Measurements from ENCODE around the gene DDX51. TPM values are rescaled to one million over a fixed set of nuclear protein-coding genes. Genes with fewer than 3 reads are reported as not detected.

Gene DDX51
- total RNA-seq, 1 experiment from 2014 or later, result 38.1 TPM

DNA sequence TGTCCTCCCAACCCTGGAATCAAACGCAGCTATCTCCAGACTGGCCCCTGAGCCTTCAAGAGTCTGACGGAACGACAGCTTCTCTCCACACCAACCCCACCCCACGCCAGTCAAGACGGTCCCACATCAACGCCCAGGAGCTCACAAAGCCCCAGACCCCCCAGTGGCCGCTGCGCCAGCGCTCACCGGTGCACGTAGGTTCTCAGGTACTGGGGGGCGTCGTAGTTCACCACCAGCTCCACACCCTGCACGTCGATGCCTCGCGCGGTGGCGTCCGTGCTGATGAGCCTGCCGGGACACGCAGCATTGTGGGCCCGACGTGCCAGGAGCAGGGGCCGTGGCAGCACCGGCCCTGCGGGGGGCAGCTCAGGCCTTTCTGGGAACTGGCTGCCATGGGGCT, 4.2 kb downstream of the DDX51 start:
- Histone ChIP-seq H3K4me3 (replicated peaks in 1 of 2; ENCODE audit: low read depth in 1 of 2, low read length in 2 of 2) (no peak overlapping the region), H3K4me1 (ENCODE audit: control insufficient read depth in 1 of 2, insufficient read depth in 2 of 2, low read length in 2 of 2) (peaks cover 6 to 9% of the 10 kb centered on the region in 2 experiments; a peak in 3 of 4 replicates), H2AFZ (ENCODE audit: low read depth, low read length, poor library complexity, severe bottlenecking) (no peak overlapping the region), H3K27me3 (ENCODE audit: insufficient read depth, low read length) (no peaks in the 10 kb centered on the region), H3K4me2 (ENCODE audit: low read length) (no peak overlapping the region), H3K27ac (ENCODE audit: low read depth, low read length) (no peak overlapping the region), H3K9me2 (ENCODE audit: insufficient read depth) (no peaks in the 10 kb centered on the region), H3K9me3 (ENCODE audit: control insufficient read depth in 1 of 2, insufficient read depth in 1 of 2, low read depth in 1 of 2, low read length in 2 of 2) (no peaks in the 10 kb centered on the region), H3K9ac (ENCODE audit: low read length) (no peak overlapping the region), H3K36me3 (ENCODE audit: control insufficient read depth in 1 of 2, insufficient read depth in 2 of 2, low read length in 2 of 2) (peaks cover 26 to 33% of the 10 kb centered on the region in 2 experiments; a peak in 3 of 4 replicates), H3K79me2 (ENCODE audit: insufficient read depth, low read length) (peaks cover 32% of the 10 kb centered on the region), H4K20me1 (ENCODE audit: insufficient read depth) (no peaks in the 10 kb centered on the region)
- no peak for DNase-seq (ENCODE audit: low read depth, low spot score)
- ChIA-PET RAD21 (ENCODE audit: low non-redundant PET in 1 of 2, low total read pairs in 2 of 2, uncharacterized antibody in 2 of 2, unreplicated experiment in 2 of 2) (no interaction called here), CTCF (no interaction called here), POLR2A (no interaction called here)
- intact Hi-C loops (cut with micrococcal nuclease), result no loop called here
- no peak for ATAC-seq
- BruUV-seq (replicated peaks), result no TSS peak
- TF ChIP-seq ZBTB33 (IDR thresholded peaks at IDR 0.05; ENCODE audit: extremely low read depth, insufficient replicate concordance, low read length) (no peak), ELF1 (IDR thresholded peaks at IDR 0.05; ENCODE audit: borderline replicate concordance, low read depth) (no peak), SIN3A (IDR thresholded peaks at IDR 0.05; ENCODE audit: low read depth) (no peak), EZH2 (IDR thresholded peaks at IDR 0.05) (no peak), EZH2phosphoT487 (IDR thresholded peaks at IDR 0.05; ENCODE audit: borderline replicate concordance) (no peak), YY1 (IDR thresholded peaks at IDR 0.05; ENCODE audit: extremely low read depth, insufficient replicate concordance, low read depth, low read length) (no peak), RAD21 (IDR thresholded peaks at IDR 0.05; ENCODE audit: low read depth) (no peak), MAX (IDR thresholded peaks at IDR 0.05) (no peak), REST (IDR thresholded peaks at IDR 0.05; ENCODE audit: low read depth) (no peak), ZFX (IDR thresholded peaks at IDR 0.05) (no peak), EGR1 (IDR thresholded peaks at IDR 0.05; ENCODE audit: low read depth) (no peak), POLR2AphosphoS5 (IDR thresholded peaks at IDR 0.05; ENCODE audit: low read depth, low read length) (no peak), CTCF (IDR thresholded peaks at IDR 0.05 in 2 of 3, conservative IDR thresholded peaks at IDR 0.05 in 1 of 3; ENCODE audit: borderline replicate concordance in 1 of 3, insufficient read depth in 1 of 3, low read depth in 2 of 3, low read length in 2 of 3) (no peak), CBX3 (IDR thresholded peaks at IDR 0.05; ENCODE audit: low read depth) (no peak), FOSL1 (IDR thresholded peaks at IDR 0.05; ENCODE audit: low read depth) (no peak), ZNF274 (IDR thresholded peaks at IDR 0.05; ENCODE audit: low read depth, low read length) (no peak)

Measured in HCT116 (cell line).